ENCODE measurements around the gene PSMB2. TPM values are rescaled to one million over a fixed set of nuclear protein-coding genes. Genes with fewer than 3 reads are reported as not detected.
"Not testable (repeated sequence)": the region's sequence is repeated elsewhere in the genome, so short reads cannot be mapped to it uniquely, and the experiment has no call there.

PSMB2 gene
- total and polyA plus RNA-seq, 2 donors, result 32.8 to 62.0 TPM

DNA sequence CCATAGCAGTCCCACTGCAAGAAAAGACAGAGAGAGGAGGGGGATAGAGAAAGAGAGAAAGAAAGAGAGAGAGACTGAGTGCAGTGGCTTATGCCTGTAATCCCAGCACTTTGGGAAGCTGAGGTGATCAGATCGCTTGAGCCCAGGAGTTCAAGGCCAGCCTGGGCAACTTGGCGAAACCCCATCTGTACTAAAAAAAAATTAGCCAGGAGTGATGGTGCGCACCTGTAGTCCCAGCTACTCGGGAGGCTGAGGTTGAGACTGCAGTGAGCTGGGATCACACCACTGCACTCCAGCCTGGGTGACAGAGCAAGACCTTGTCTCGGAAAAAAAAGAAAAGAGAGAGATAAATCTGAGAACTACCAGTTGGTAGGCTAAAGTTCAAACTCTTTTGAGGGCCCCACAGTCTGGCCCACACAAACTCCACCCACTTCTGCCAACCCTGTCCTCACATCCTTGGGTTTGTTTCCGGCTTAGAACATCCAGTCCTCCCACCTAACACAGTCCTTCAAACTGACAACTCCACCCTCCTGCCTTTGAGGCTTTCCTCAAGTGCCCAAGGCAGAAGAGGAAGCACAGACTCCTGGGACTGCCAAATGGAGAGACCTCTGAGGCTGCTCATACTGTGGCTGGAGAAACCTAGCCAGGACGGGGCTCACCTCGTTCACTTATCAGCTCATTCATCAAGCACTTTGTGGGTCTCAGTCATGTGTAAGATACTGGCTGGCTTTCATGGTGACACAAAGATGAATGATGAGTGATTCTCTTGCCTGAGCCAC, 48.1 kb downstream of the PSMB2 start:
- H3K27me3 ChIP-seq (ENCODE audit: control insufficient read depth in 2 of 2, insufficient read depth in 1 of 2, low read length in 1 of 2), result no peaks in the 10 kb centered on the region
- no peak overlapping the region for H3K4me3 ChIP-seq (ENCODE audit: low read length in 2 of 2)
- H3K9me3 ChIP-seq (ENCODE audit: control insufficient read depth in 2 of 2, insufficient read depth in 1 of 2, low read length in 1 of 2), result no peaks in the 10 kb centered on the region
- peaks cover 0 to 11% of the 10 kb centered on the region in 2 donors for H3K4me1 ChIP-seq (ENCODE audit: control insufficient read depth in 2 of 2, insufficient read depth in 2 of 2, low read length in 2 of 2)
- 80% methylated on average over 8 of the region's 8 CpGs for WGBS
- H3K27ac ChIP-seq (ENCODE audit: low read depth in 1 of 2, low read length in 1 of 2), result no peak overlapping the region
- peak in 1 of 9 donors; percentile 34 for DNase-seq (ENCODE audit: low read depth in 6 of 9, low spot score in 9 of 9)
- peaks cover 6 to 12% of the 10 kb centered on the region in 2 donors for H3K36me3 ChIP-seq (ENCODE audit: control insufficient read depth in 2 of 2, insufficient read depth in 2 of 2, low read length in 1 of 2)

GRCh38 chr1:35591211-35591610, 50.1 kb downstream of the PSMB2 start:
- Histone ChIP-seq H3K27me3 (ENCODE audit: control insufficient read depth in 2 of 2, insufficient read depth in 1 of 2, low read length in 1 of 2) (no peaks in the 10 kb centered on the region), H3K27ac (ENCODE audit: low read depth in 1 of 2, low read length in 1 of 2) (no peak overlapping the region), H3K9me3 (ENCODE audit: control insufficient read depth in 2 of 2, insufficient read depth in 1 of 2, low read length in 1 of 2) (no peaks in the 10 kb centered on the region), H3K4me1 (ENCODE audit: control insufficient read depth in 2 of 2, insufficient read depth in 2 of 2, low read length in 2 of 2) (peaks cover 0 to 11% of the 10 kb centered on the region in 2 donors), H3K36me3 (ENCODE audit: control insufficient read depth in 2 of 2, insufficient read depth in 2 of 2, low read length in 1 of 2) (peaks cover 2 to 12% of the 10 kb centered on the region in 2 donors), H3K4me3 (ENCODE audit: low read length in 2 of 2) (no peak overlapping the region)
- no peak for DNase-seq (ENCODE audit: low read depth in 6 of 9, low spot score in 9 of 9)
- 97% methylated on average over 8 of the region's 8 CpGs for WGBS

- H3K4me3 ChIP-seq (ENCODE audit: low read length in 2 of 2), result no peak overlapping the region
- H3K27me3 ChIP-seq (ENCODE audit: control insufficient read depth in 2 of 2, insufficient read depth in 1 of 2, low read length in 1 of 2), result no peaks in the 10 kb centered on the region
- no peak overlapping the region for H3K27ac ChIP-seq (ENCODE audit: low read depth in 1 of 2, low read length in 1 of 2)
- no peaks in the 10 kb centered on the region for H3K9me3 ChIP-seq (ENCODE audit: control insufficient read depth in 2 of 2, insufficient read depth in 1 of 2, low read length in 1 of 2)
- peaks cover 2 to 9% of the 10 kb centered on the region in 2 donors for H3K36me3 ChIP-seq (ENCODE audit: control insufficient read depth in 2 of 2, insufficient read depth in 2 of 2, low read length in 1 of 2)
- peaks cover 0 to 11% of the 10 kb centered on the region in 2 donors for H3K4me1 ChIP-seq (ENCODE audit: control insufficient read depth in 2 of 2, insufficient read depth in 2 of 2, low read length in 2 of 2)
- DNase-seq (ENCODE audit: low read depth in 6 of 9, low spot score in 9 of 9), result no peak
- 98% methylated on average over 25 of the region's 25 CpGs for WGBS
Observed at GRCh38 chr1:35590476-35591040, 50.8 kb downstream of the PSMB2 start.

DNA sequence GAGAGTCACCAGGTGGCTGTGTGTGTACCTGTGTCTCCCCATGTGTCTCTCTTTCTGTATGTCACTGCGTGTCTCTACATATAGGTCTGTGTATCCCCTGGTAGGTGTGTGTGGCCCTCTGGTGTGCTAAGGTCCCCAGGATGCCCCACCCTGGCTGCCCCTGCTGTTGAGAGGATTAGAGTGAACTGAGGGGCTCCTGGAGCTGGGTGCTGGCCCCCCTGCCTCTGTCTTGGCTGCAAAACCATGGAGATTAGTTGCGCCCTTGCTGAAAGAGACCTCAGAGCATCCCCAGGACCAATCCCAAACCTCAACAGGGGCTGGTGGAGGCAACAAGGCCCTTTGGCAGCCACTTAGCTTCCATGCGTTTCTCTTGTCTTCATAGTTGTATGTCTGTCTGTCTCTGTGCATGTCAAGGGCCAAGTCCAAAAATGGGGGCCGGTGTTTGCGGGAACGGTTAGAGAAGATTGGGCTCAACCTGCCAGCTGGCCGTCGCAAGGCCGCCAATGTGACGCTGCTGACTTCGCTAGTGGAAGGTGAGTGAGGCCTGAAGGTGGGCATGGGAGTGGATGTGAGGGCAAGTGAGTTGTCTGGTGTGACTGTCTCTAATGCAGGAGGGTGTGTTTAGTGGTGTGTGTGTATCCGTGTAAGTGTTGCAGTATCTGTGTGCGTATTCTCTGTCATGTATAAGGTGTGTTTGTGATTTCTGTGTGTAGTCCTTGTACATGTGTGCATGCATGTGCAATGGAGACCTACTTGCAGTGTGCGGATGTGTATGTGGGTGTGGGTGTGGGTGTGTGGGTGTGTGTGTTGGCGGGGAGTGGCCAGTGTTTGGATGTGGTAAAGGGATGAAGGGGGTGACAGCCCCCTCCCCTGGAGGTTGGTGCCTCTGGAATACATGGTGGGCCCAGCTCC, 51.6 kb downstream of the PSMB2 start:
- Histone ChIP-seq H3K27me3 (ENCODE audit: control insufficient read depth in 2 of 2, insufficient read depth in 1 of 2, low read length in 1 of 2) (no peaks in the 10 kb centered on the region), H3K36me3 (ENCODE audit: control insufficient read depth in 2 of 2, insufficient read depth in 2 of 2, low read length in 1 of 2) (peaks cover 2 to 9% of the 10 kb centered on the region in 2 donors), H3K9me3 (ENCODE audit: control insufficient read depth in 2 of 2, insufficient read depth in 1 of 2, low read length in 1 of 2) (no peaks in the 10 kb centered on the region), H3K4me3 (ENCODE audit: low read length in 2 of 2) (no peak overlapping the region), H3K27ac (ENCODE audit: low read depth in 1 of 2, low read length in 1 of 2) (no peak overlapping the region), H3K4me1 (ENCODE audit: control insufficient read depth in 2 of 2, insufficient read depth in 2 of 2, low read length in 2 of 2) (peaks cover 0 to 11% of the 10 kb centered on the region in 2 donors)
- WGBS, result 95% methylated on average over 15 of the region's 15 CpGs
- no peak for DNase-seq (ENCODE audit: low read depth in 6 of 9, low spot score in 9 of 9)

- 98% methylated on average over 21 of the region's 21 CpGs for WGBS
- H3K27ac ChIP-seq (ENCODE audit: low read depth in 1 of 2, low read length in 1 of 2), result no peak overlapping the region
- no peak overlapping the region for H3K4me3 ChIP-seq (ENCODE audit: low read length in 2 of 2)
- H3K9me3 ChIP-seq (ENCODE audit: control insufficient read depth in 2 of 2, insufficient read depth in 1 of 2, low read length in 1 of 2), result no peaks in the 10 kb centered on the region
- no peaks in the 10 kb centered on the region for H3K27me3 ChIP-seq (ENCODE audit: control insufficient read depth in 2 of 2, insufficient read depth in 1 of 2, low read length in 1 of 2)
- peaks cover 2 to 9% of the 10 kb centered on the region in 2 donors for H3K36me3 ChIP-seq (ENCODE audit: control insufficient read depth in 2 of 2, insufficient read depth in 2 of 2, low read length in 1 of 2)
- DNase-seq (ENCODE audit: low read depth in 6 of 9, low spot score in 9 of 9), result no peak
- peaks cover 0 to 9% of the 10 kb centered on the region in 2 donors for H3K4me1 ChIP-seq (ENCODE audit: control insufficient read depth in 2 of 2, insufficient read depth in 2 of 2, low read length in 2 of 2)
Observed at GRCh38 chr1:35588197-35588910, 53.0 kb downstream of the PSMB2 start.

DNA sequence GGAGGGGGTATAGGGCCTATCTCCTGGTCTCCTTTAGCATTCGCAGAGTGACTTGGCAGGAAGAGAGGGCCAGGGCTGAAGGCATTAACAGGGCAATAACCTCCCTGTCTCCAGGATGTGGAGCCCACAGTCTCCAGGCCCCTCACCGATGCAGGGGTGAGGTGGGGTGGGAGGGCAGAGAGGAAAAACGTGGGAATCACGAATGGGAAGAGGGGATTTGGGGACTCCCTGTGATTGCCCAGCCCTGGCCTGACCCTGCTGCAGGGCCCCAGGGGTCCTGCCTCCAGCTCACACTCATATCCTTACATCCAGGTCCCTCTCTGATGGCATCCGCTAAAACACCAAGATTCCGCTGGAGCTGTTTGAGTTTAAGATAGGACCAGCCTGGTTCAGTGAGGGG, 53.6 kb downstream of the PSMB2 start:
- Histone ChIP-seq H3K27me3 (ENCODE audit: control insufficient read depth in 2 of 2, insufficient read depth in 1 of 2, low read length in 1 of 2) (no peaks in the 10 kb centered on the region), H3K4me3 (ENCODE audit: low read length in 2 of 2) (no peak overlapping the region), H3K36me3 (ENCODE audit: control insufficient read depth in 2 of 2, insufficient read depth in 2 of 2, low read length in 1 of 2) (peaks cover 2 to 9% of the 10 kb centered on the region in 2 donors), H3K9me3 (ENCODE audit: control insufficient read depth in 2 of 2, insufficient read depth in 1 of 2, low read length in 1 of 2) (no peaks in the 10 kb centered on the region), H3K4me1 (ENCODE audit: control insufficient read depth in 2 of 2, insufficient read depth in 2 of 2, low read length in 2 of 2) (peaks cover 0 to 3% of the 10 kb centered on the region in 2 donors), H3K27ac (ENCODE audit: low read depth in 1 of 2, low read length in 1 of 2) (no peak overlapping the region)
- DNase-seq (ENCODE audit: low read depth in 6 of 9, low spot score in 9 of 9), result no peak
- WGBS, result 94% methylated on average over 6 of the region's 6 CpGs

- Histone ChIP-seq H3K4me3 (ENCODE audit: low read length in 2 of 2) (no peak overlapping the region), H3K27me3 (ENCODE audit: control insufficient read depth in 2 of 2, insufficient read depth in 1 of 2, low read length in 1 of 2) (no peaks in the 10 kb centered on the region), H3K36me3 (ENCODE audit: control insufficient read depth in 2 of 2, insufficient read depth in 2 of 2, low read length in 1 of 2) (peaks cover 2 to 9% of the 10 kb centered on the region in 2 donors), H3K9me3 (ENCODE audit: control insufficient read depth in 2 of 2, insufficient read depth in 1 of 2, low read length in 1 of 2) (no peaks in the 10 kb centered on the region), H3K4me1 (ENCODE audit: control insufficient read depth in 2 of 2, insufficient read depth in 2 of 2, low read length in 2 of 2) (no peaks in the 10 kb centered on the region), H3K27ac (ENCODE audit: low read depth in 1 of 2, low read length in 1 of 2) (no peak overlapping the region)
- 95% methylated on average over 7 of the region's 7 CpGs for WGBS
- no peak for DNase-seq (ENCODE audit: low read depth in 6 of 9, low spot score in 9 of 9)
Observed at GRCh38 chr1:35586808-35587207, 54.5 kb downstream of the PSMB2 start.

DNA sequence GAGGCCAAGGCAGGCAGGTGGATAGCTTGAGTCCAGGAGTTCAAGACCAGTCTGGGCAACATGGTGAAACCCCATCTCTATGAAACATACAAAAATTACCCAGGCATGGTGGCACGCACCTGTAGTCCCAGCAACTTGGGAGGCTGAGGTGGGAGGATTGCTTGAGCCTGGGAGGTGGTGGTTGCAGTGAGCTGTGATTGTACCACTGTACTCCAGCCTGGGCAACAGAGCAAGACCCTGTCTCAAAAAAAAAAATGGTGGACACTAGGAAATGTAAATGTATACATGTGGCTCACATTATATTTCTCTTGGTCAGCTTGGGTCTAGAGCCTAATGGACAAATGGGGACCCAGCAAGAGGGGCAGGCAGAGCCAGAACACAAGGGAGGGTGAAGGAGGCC, 55.5 kb downstream of the PSMB2 start:
- H3K36me3 ChIP-seq (ENCODE audit: control insufficient read depth in 2 of 2, insufficient read depth in 2 of 2, low read length in 1 of 2); H3K4me3 ChIP-seq (ENCODE audit: low read length in 2 of 2); H3K27ac ChIP-seq (ENCODE audit: low read depth in 1 of 2, low read length in 1 of 2); H3K4me1 ChIP-seq (ENCODE audit: control insufficient read depth in 2 of 2, insufficient read depth in 2 of 2, low read length in 2 of 2); DNase-seq (ENCODE audit: low read depth in 6 of 9, low spot score in 9 of 9); H3K9me3 ChIP-seq (ENCODE audit: control insufficient read depth in 2 of 2, insufficient read depth in 1 of 2, low read length in 1 of 2); H3K27me3 ChIP-seq (ENCODE audit: control insufficient read depth in 2 of 2, insufficient read depth in 1 of 2, low read length in 1 of 2): not testable (repeated sequence)
- WGBS, result 96% methylated on average over 1 of the region's 1 CpG
